OCI-M2 (cell line): ENCODE results near the gene MIOS.

Source experiments
- DNase-seq: peaks from one replicate; lab custom pipeline; 2025; ENCODE audit not compliant: unreplicated experiment; lab: John Stamatoyannopoulos, UW

The MIOS gene

GRCh38 chr7:7566651-7567611, at the start of gene MIOS:
TSS of gene MIOS (plus strand) at chr7:7566884. CDS start at chr7:7572476, 5,592 bp downstream.
- DNase-seq, result no peak

- no peak for DNase-seq
Measured at GRCh38 chr7:7517754-7518153, 48.9 kb upstream of the MIOS start.

- no peak for DNase-seq
Measured at GRCh38 chr7:7519056-7519455, 47.6 kb upstream of the MIOS start.

- no peak for DNase-seq
Measured at GRCh38 chr7:7519528-7519927, 47.2 kb upstream of the MIOS start.

- no peak for DNase-seq
Measured at GRCh38 chr7:7521259-7521658, 45.4 kb upstream of the MIOS start.

GRCh38 chr7:7522421-7522820, 44.3 kb upstream of the MIOS start:
- no peak for DNase-seq

- DNase-seq, result no peak
Measured at GRCh38 chr7:7524121-7524520, 42.6 kb upstream of the MIOS start.

- no peak for DNase-seq
Measured at GRCh38 chr7:7526006-7526405, 40.7 kb upstream of the MIOS start.

- DNase-seq, result no peak
Measured at GRCh38 chr7:7527047-7527446, 39.6 kb upstream of the MIOS start.

GRCh38 chr7:7529328-7529727, 37.4 kb upstream of the MIOS start:
- DNase-seq, result no peak

GRCh38 chr7:7533831-7534430, 32.8 kb upstream of the MIOS start:
- DNase-seq, result no peak

- no peak for DNase-seq
Measured at GRCh38 chr7:7535691-7536090, 31.0 kb upstream of the MIOS start, which contains the start of gene COL28A1. TSS of gene COL28A1 (minus strand) at chr7:7535873. CDS start at chr7:7532875, 2,998 bp downstream.

- no peak for DNase-seq
Measured at GRCh38 chr7:7536396-7537019, 30.2 kb upstream of the MIOS start.

- no peak for DNase-seq
Measured at GRCh38 chr7:7537711-7538110, 29.0 kb upstream of the MIOS start.

GRCh38 chr7:7539152-7539551, 27.5 kb upstream of the MIOS start:
- no peak for DNase-seq

- DNase-seq, result no peak
Measured at GRCh38 chr7:7539711-7540110, 27.0 kb upstream of the MIOS start.

GRCh38 chr7:7542251-7542835, 24.3 kb upstream of the MIOS start:
- DNase-seq, result no peak

GRCh38 chr7:7548407-7548806, 18.3 kb upstream of the MIOS start:
- no peak for DNase-seq

GRCh38 chr7:7550663-7551062, 16.0 kb upstream of the MIOS start:
- no peak for DNase-seq

GRCh38 chr7:7552199-7552598, 14.5 kb upstream of the MIOS start:
- DNase-seq, result no peak

GRCh38 chr7:7553386-7553785, 13.3 kb upstream of the MIOS start:
- no peak for DNase-seq
